HepG2 (cell line): ENCODE results near the gene SP8. TPM values are rescaled to one million over a fixed set of nuclear protein-coding genes. Genes with fewer than 3 reads are reported as not detected.

Experiments used
- ATAC-seq: fragments of 200-7000 bp; cut with Tn5 transposase; 3 replicates; pipeline ENCODE4 v1.9.1; 2020; ENCODE audit warnings: mild to moderate bottlenecking, moderate library complexity
- BruUV-seq: library from RNA; stranded (reverse); fragments of 400-500 nt; replicated peaks from 2 replicates; lab custom pipeline; 2021; lab: Mats Ljungman, UMichigan
- CTCF ChIA-PET: fragments of 300-600 bp; formaldehyde crosslinking; extraction: SDS; loops from one replicate; lab custom pipeline; 2021; ENCODE audit warnings: low total read pairs, inconsistent platforms, low intra/inter-chr PET ratio; lab: Yijun Ruan, JAX
- POLR2A ChIA-PET: fragments of 350-600 bp; sonication (Branson Sonifier 250); formaldehyde crosslinking; loops from one replicate; lab custom pipeline; 2020; ENCODE audit warnings: antibody characterized with exemption, inconsistent platforms; lab: Yijun Ruan, JAX
- DNase-seq: peaks from one replicate; pipeline ENCODE4 v3.0.0-alpha.2; 2015; ENCODE audit warnings: low spot score
- FAIRE-seq: peaks from 3 replicates; lab custom pipeline; 2011; peaks lifted over from hg19 to GRCh38; lab: Jason Lieb, UNC
- H2AFZ ChIP-seq: one replicate; pipeline ENCODE4 v1.6.1; 2011; ENCODE audit warnings: low read length, inconsistent platforms
- H3K27ac ChIP-seq: fragments of 300-600 bp; 3 replicates; pipeline ENCODE4 v1.8.0; 2011; ENCODE audit warnings: mixed run types, mild to moderate bottlenecking, mixed read lengths, low read length, inconsistent platforms; ENCODE audit not compliant: insufficient read depth; ENCODE audit errors: extremely low read length
- H3K27me3 ChIP-seq, 2 experiments: fragments of 200-600 bp in 1 of 2; 2 replicates in 1 of 2; 3 replicates in 1 of 2; pipeline versions ENCODE4 v1.6.0 to v1.8.0; 2011; ENCODE audit warnings: low read length in 2 of 2, mild to moderate bottlenecking in 2 of 2, moderate library complexity in 2 of 2, inconsistent platforms in 1 of 2; ENCODE audit not compliant: insufficient read depth in 2 of 2, control insufficient read depth in 1 of 2
- H3K36me3 ChIP-seq, 2 experiments: fragments of 200-600 bp in 1 of 2; replicated peaks in 1 of 2; 2 replicates in 1 of 2; 3 replicates in 1 of 2; pipeline versions ENCODE4 v1.5.1 to v1.8.0; 2011; ENCODE audit warnings: low read length in 2 of 2, inconsistent platforms in 1 of 2; ENCODE audit not compliant: insufficient read depth in 2 of 2, control insufficient read depth in 1 of 2
- H3K4me1 ChIP-seq: 2 replicates; pipeline ENCODE4 v1.5.1; 2012; ENCODE audit warnings: low read length, inconsistent platforms; ENCODE audit not compliant: insufficient read depth
- H3K4me2 ChIP-seq: 2 replicates; pipeline ENCODE4 v1.6.0; 2011; ENCODE audit warnings: low read depth, low read length, inconsistent platforms
- H3K4me3 ChIP-seq, 3 experiments: fragments of 200-600 bp in 1 of 3; sonication (generic), shearing (Covaris generic) in 1 of 3; replicated peaks in 1 of 3; 2 replicates each; pipeline ENCODE4 v1.5.1; 2011 to 2016; ENCODE audit warnings: low read length in 3 of 3, inconsistent platforms in 2 of 3, low read depth in 2 of 3, mild to moderate bottlenecking in 2 of 3, control low read depth in 1 of 3, mixed read lengths in 1 of 3; ENCODE audit not compliant: insufficient read depth in 1 of 3
- H3K79me2 ChIP-seq: one replicate; pipeline ENCODE4 v1.6.1; 2011; ENCODE audit warnings: low read length, inconsistent platforms; ENCODE audit not compliant: insufficient read depth
- H3K9ac ChIP-seq: 2 replicates; pipeline ENCODE4 v1.6.0; 2011; ENCODE audit warnings: mild to moderate bottlenecking, low read depth, low read length, inconsistent platforms; ENCODE audit not compliant: insufficient read depth
- H3K9me3 ChIP-seq: 2 replicates; pipeline ENCODE4 v1.5.1; 2012; ENCODE audit warnings: mild to moderate bottlenecking, low read length
- H4K20me1 ChIP-seq: 2 replicates; pipeline ENCODE4 v1.6.0; 2011; ENCODE audit warnings: inconsistent platforms, mild to moderate bottlenecking, low read length, moderate library complexity; ENCODE audit not compliant: insufficient read depth
- ATRX ChIP-seq: sonication (generic); formaldehyde crosslinking; IDR thresholded peaks from 2 replicates; pipeline ENCODE4 v1.4.0; 2020; ENCODE audit warnings: missing genetic modification reagents, borderline replicate concordance
- BCL6 ChIP-seq: IDR thresholded peaks from 2 replicates; pipeline ENCODE4 v1.6.1; 2016; ENCODE audit warnings: missing genetic modification reagents, missing compliant biosample characterization
- IKZF5 ChIP-seq: IDR thresholded peaks from 2 replicates; pipeline ENCODE4 v1.6.1; 2018; ENCODE audit warnings: missing genetic modification reagents, mild to moderate bottlenecking, missing compliant biosample characterization
- ISL2 ChIP-seq: sonication (generic); formaldehyde crosslinking; IDR thresholded peaks from 2 replicates; pipeline ENCODE4 v1.5.0; 2020; ENCODE audit warnings: missing genetic modification reagents
- KDM5B ChIP-seq: sonication (generic); formaldehyde crosslinking; IDR thresholded peaks from 2 replicates; pipeline ENCODE4 v1.4.0; 2020; ENCODE audit warnings: missing genetic modification reagents, mild to moderate bottlenecking, borderline replicate concordance
- MBNL3 ChIP-seq: fragments of 250-450 bp; sonication (Bioruptor Pico); conservative IDR thresholded peaks from 2 replicates; pipeline ENCODE4 v1.8.0; 2022; ENCODE audit warnings: mild to moderate bottlenecking, inconsistent platforms
- MZF1 ChIP-seq: sonication (generic); formaldehyde crosslinking; IDR thresholded peaks from 2 replicates; pipeline ENCODE4 v1.8.1; 2023; ENCODE audit warnings: mild to moderate bottlenecking, missing genetic modification reagents, borderline replicate concordance
- PAWR ChIP-seq: sonication (generic); formaldehyde crosslinking; IDR thresholded peaks from 2 replicates; pipeline ENCODE4 v1.4.0; 2020; ENCODE audit warnings: missing genetic modification reagents, mild to moderate bottlenecking, borderline replicate concordance
- POLR2G ChIP-seq: fragments of 200-400 bp; formaldehyde crosslinking; IDR thresholded peaks from 2 replicates; pipeline ENCODE4 v1.6.1; 2018; ENCODE audit warnings: mild to moderate bottlenecking, low read depth, low read length, moderate library complexity
- PRDM4 ChIP-seq: sonication (generic); formaldehyde crosslinking; IDR thresholded peaks from 2 replicates; pipeline ENCODE4 v1.9.0; 2021; ENCODE audit warnings: missing genetic modification reagents, borderline replicate concordance
- RNF2 ChIP-seq: fragments of 450-650 bp; conservative IDR thresholded peaks from 2 replicates; pipeline ENCODE4 v1.6.1; 2016; ENCODE audit warnings: low read depth
- SIN3A ChIP-seq: IDR thresholded peaks from 2 replicates; pipeline ENCODE4 v1.6.1; 2011; ENCODE audit warnings: low read depth, mild to moderate bottlenecking, control low read depth, low read length, borderline replicate concordance
- TBX2 ChIP-seq: sonication (generic); formaldehyde crosslinking; IDR thresholded peaks from 2 replicates; pipeline ENCODE4 v1.5.0; 2020; ENCODE audit warnings: missing genetic modification reagents, mild to moderate bottlenecking, borderline replicate concordance
- TFAP4 ChIP-seq: sonication (generic); IDR thresholded peaks from 2 replicates; pipeline ENCODE4 v1.6.1; 2016; ENCODE audit warnings: low read depth, borderline replicate concordance
- ZBTB7A ChIP-seq: sonication (generic); formaldehyde crosslinking; IDR thresholded peaks from 2 replicates; pipeline ENCODE4 v1.8.0; 2022; ENCODE audit warnings: mild to moderate bottlenecking, missing genetic modification reagents
- ZNF513 ChIP-seq: sonication (generic); formaldehyde crosslinking; conservative IDR thresholded peaks from 2 replicates; pipeline ENCODE4 v1.5.0; 2020; ENCODE audit warnings: missing genetic modification reagents
- ZNF597 ChIP-seq: sonication (generic); formaldehyde crosslinking; IDR thresholded peaks from 2 replicates; pipeline ENCODE4 v1.5.0; 2020; ENCODE audit warnings: missing genetic modification reagents
- ZNF747 ChIP-seq: sonication (generic); formaldehyde crosslinking; IDR thresholded peaks from 2 replicates; pipeline ENCODE4 v1.8.1; 2023; ENCODE audit warnings: missing genetic modification reagents, mild to moderate bottlenecking, borderline replicate concordance
- WGBS: methylation state at CpG from one replicate; pipeline ENCODE4 v1.1.6; 2017; ENCODE audit warnings: low lambda C conversion rate; 5-methylcytosine and 5-hydroxymethylcytosine counted together
- in situ Hi-C: cut with HindIII; loops from 2 replicates; pipeline ENCODE4 v1.10.0; 2017; ENCODE audit warnings: low pct_unique_long_range_greater_than_20kb; ENCODE audit not compliant: extremely low pct_ligation_motif_present
- intact Hi-C: fragments of 100-400 bp; cut with micrococcal nuclease; formaldehyde crosslinking; loops from one replicate; pipeline ENCODE4 v1.10.0; 2022; ENCODE audit not compliant: unreplicated experiment
- polyA plus RNA-seq, 8 experiments: library from polyadenylated mRNA; depleted of rRNA in 3 of 8; stranded (reverse) in 7 of 8; unstranded in 1 of 8; fragments of >200 nt; fragmentation: Illumina TruSeq in 4 of 8; extraction: Trizol in 4 of 8; gene quantifications; 2 replicates each; pipeline versions ENCODE4 v1.2.1 to v1.2.3, GENCODE V29; 2011 to 2016; ENCODE audit warnings: low read depth in 4 of 8, missing spikeins in 1 of 8, mixed read lengths in 1 of 8; ENCODE audit not compliant: insufficient read depth in 1 of 8
- total RNA-seq, 5 experiments: library from RNA; depleted of rRNA; stranded (reverse); fragments of >200 nt; fragmentation: Illumina TruSeq; extraction: Trizol; gene quantifications; 2 replicates each; pipeline ENCODE4 v1.2.3, GENCODE V29; 2016; ENCODE audit warnings: low read depth in 1 of 5

The SP8 gene
- total and polyA plus RNA-seq, 2 of the 13 experiments (the other 11 are each of a cell fraction or from before 2014, with no cell fraction given), result not detected

- no peak for TF ChIP-seq ZNF513 (CRISPR knock-in tag)
- TF ChIP-seq KDM5B (CRISPR knock-in tag), result no peak
- TF ChIP-seq MZF1 (CRISPR knock-in tag), result no peak
- TF ChIP-seq SIN3A, result no peak
These were observed 39.7 kb downstream of the SP8 start (continued) for GRCh38 chr7:20747001-20747400.

- H3K4me3 ChIP-seq, result no peak overlapping the region
- DNase-seq (no peak), FAIRE-seq (no peak), ATAC-seq (no peak)
- no peaks in the 10 kb centered on the region for H4K20me1 ChIP-seq
- H2AFZ ChIP-seq, result no peak overlapping the region
- CTCF ChIA-PET, result no interaction called here
- H3K9me3 ChIP-seq, result no peaks in the 10 kb centered on the region
- 82% methylated on average over 7 of the region's 7 CpGs for WGBS
- H3K36me3 ChIP-seq, result no peaks in the 10 kb centered on the region
- H3K4me1 ChIP-seq, result peaks cover 18% of the 10 kb centered on the region
- no TSS peak for BruUV-seq
- in situ Hi-C loops, result no loop called here
- H3K27me3 ChIP-seq, result no peaks in the 10 kb centered on the region
- intact Hi-C loops, result no loop called here
- TF ChIP-seq TFAP4, result no peak
- no peak for TF ChIP-seq ISL2 (CRISPR knock-in tag)
- no peak for TF ChIP-seq ZNF597 (CRISPR knock-in tag)
- no peak for TF ChIP-seq RNF2
- TF ChIP-seq PRDM4 (CRISPR knock-in tag), result no peak
- no peak for TF ChIP-seq BCL6 (CRISPR knock-in tag)
- TF ChIP-seq ZBTB7A, result no peak
- no peak for TF ChIP-seq IKZF5 (CRISPR knock-in tag)
- TF ChIP-seq MBNL3 (CRISPR knock-in tag), result no peak
- TF ChIP-seq PAWR (CRISPR knock-in tag), result no peak
- no peak for TF ChIP-seq POLR2G
- no peak for TF ChIP-seq ATRX (CRISPR knock-in tag)
- TF ChIP-seq ZNF747, result no peak
- no peak for TF ChIP-seq TBX2 (CRISPR knock-in tag)
- H3K4me2 ChIP-seq, result no peak overlapping the region
- H3K27ac ChIP-seq, result no peak overlapping the region
- H3K79me2 ChIP-seq, result no peaks in the 10 kb centered on the region
- POLR2A ChIA-PET, result no interaction called here
- no peak overlapping the region for H3K9ac ChIP-seq
These were observed 41.0 kb downstream of the SP8 start for GRCh38 chr7:20745702-20746101.
